Cardiac fibroblast (primary cell): ENCODE measurements around the gene STX16.
A peak's percentile ranks its signal among the peaks of the same experiment; 100 is the strongest.

ENCODE experiments used
- DNase-seq, 2 donors: peaks; one replicate each; pipeline versions ENCODE4 v3.0.0 to v3.0.0-alpha.2; 2010; ENCODE audit warnings: low read depth in 2 of 2
- H3K4me3 ChIP-seq, 2 donors: replicated peaks in 1 of 2; 1 replicate in 1 of 2; 2 replicates in 1 of 2; pipeline ENCODE4 v1.5.1; 2011; ENCODE audit warnings: low read depth in 2 of 2, low read length in 2 of 2, mild to moderate bottlenecking in 2 of 2, moderate library complexity in 1 of 2
- CTCF ChIP-seq: IDR thresholded peaks from one replicate; pipeline ENCODE4 v1.5.1; 2011; ENCODE audit warnings: low read depth, mild to moderate bottlenecking, low read length, inconsistent platforms

The STX16 gene

GRCh38 chr20:58619077-58619863 is 31.8 kb upstream of the STX16 start:
- TF ChIP-seq CTCF = no peak
- H3K4me3 ChIP-seq = no peak overlapping the region
- no peak for DNase-seq

GRCh38 chr20:58619864-58620431 is 31.1 kb upstream of the STX16 start:
- no peak for DNase-seq
- no peak overlapping the region for H3K4me3 ChIP-seq
- TF ChIP-seq CTCF = no peak

- peak in 1 of 2 donors; percentile 28 for DNase-seq
- H3K4me3 ChIP-seq = no peak overlapping the region
- peak; percentile 35 for TF ChIP-seq CTCF
These were observed 29.1 kb upstream of the STX16 start for GRCh38 chr20:58621906-58622548.

GRCh38 chr20:58622671-58623578 is 28.2 kb upstream of the STX16 start:
- TF ChIP-seq CTCF = no peak
- H3K4me3 ChIP-seq = no peak overlapping the region
- peak in 1 of 2 donors; percentile 49 for DNase-seq

GRCh38 chr20:58623579-58624473 is 27.3 kb upstream of the STX16 start:
- no peak for TF ChIP-seq CTCF
- peak; percentile 89 to 96 for DNase-seq
- H3K4me3 ChIP-seq = no peak overlapping the region
